ENCODE data around the gene SMTNL2.

DNA sequence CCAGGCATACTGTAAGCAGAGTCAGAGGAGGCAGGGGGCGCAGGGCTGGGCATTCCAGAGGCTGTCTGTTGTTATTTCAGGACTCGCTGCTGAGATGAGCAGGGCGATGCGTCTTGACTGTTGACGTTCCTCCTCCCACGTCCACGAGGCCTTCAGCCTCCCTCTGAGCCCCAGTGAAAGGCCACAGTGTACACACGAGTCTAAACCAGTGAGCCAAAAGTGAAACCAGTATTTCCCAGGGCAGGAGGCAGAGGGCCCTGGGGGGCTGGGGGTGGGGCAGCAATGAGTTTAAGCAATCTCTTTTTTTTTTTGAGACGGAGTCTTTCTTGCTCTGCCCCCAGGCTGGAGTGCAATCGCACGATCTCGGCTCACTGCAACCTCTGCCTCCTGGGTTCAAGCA is 21.5 kb downstream of the SMTNL2 start:
- TF ChIP-seq EZH2 (IDR thresholded peaks at IDR 0.05; ENCODE audit: borderline replicate concordance) (no peak), EZH2phosphoT487 (IDR thresholded peaks at IDR 0.05; ENCODE audit: low read depth, severe bottlenecking, unreplicated experiment) (no peak)
- TF ChIP-seq, protein P1, sequence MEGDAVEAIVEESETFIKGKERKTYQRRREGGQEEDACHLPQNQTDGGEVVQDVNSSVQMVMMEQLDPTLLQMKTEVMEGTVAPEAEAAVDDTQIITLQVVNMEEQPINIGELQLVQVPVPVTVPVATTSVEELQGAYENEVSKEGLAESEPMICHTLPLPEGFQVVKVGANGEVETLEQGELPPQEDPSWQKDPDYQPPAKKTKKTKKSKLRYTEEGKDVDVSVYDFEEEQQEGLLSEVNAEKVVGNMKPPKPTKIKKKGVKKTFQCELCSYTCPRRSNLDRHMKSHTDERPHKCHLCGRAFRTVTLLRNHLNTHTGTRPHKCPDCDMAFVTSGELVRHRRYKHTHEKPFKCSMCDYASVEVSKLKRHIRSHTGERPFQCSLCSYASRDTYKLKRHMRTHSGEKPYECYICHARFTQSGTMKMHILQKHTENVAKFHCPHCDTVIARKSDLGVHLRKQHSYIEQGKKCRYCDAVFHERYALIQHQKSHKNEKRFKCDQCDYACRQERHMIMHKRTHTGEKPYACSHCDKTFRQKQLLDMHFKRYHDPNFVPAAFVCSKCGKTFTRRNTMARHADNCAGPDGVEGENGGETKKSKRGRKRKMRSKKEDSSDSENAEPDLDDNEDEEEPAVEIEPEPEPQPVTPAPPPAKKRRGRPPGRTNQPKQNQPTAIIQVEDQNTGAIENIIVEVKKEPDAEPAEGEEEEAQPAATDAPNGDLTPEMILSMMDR (IDR thresholded peaks at IDR 0.05; ENCODE audit: poor library complexity), result no peak
